HG02870 (cell line): ENCODE data around the gene CD34.
"Not testable (repeated sequence)": the region's sequence is repeated elsewhere in the genome, so short reads cannot be mapped to it uniquely, and the experiment has no call there.

ENCODE experiments used
- ATAC-seq: cut with Tn5 transposase; IDR thresholded peaks from one replicate; pipeline ENCODE4 v1.9.1; 2021; ENCODE audit warnings: mild to moderate bottlenecking, moderate library complexity; ENCODE audit not compliant: unreplicated experiment

Gene CD34

DNA sequence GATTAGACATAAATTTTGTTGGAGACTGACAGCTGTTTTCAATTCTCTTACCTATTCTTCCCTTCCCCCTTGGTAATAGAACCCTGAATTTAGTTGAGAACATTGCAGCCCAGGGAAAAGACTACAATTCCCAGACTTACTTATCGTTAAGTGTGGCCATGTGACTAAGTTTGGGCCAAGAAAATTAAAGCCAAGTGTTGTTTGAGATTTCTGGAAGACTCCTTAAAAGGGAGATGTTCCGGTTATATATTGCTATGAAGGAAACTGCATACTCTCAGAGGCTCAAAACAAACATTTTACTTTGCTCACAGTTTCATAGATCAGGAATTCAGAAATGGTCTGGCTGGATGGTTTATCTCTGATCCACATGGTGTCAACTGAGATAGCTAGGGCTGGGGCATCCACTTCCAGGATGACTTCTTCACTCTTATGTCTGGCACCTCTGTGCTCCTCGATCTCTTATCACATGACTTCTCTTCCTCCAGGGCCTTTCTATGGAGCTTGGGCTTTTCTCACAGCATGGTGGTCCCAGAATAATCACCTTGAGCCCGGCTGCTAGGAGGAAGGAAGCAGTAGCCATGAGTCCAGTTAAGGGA, 22.4 kb upstream of the CD34 start:
- no peak for ATAC-seq

DNA sequence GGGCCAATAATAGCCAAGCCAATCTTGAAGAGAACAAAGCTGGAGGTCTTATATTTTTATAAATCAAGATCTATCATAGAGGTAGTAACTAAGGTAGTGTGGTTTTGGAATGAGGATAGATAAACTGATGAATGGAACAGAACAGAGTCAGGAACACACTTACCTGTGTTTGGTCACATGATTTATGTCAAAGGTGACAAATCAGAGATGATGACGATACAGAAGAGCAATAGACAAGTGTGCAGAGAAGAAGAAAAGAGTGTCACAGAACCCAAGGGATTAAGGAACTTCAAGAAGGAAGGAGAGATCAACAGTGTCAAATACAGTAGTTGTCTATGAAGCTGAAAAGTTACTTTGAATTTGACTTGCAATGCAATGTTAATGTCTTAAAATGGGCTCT, 16.1 kb upstream of the CD34 start:
- no peak for ATAC-seq

DNA sequence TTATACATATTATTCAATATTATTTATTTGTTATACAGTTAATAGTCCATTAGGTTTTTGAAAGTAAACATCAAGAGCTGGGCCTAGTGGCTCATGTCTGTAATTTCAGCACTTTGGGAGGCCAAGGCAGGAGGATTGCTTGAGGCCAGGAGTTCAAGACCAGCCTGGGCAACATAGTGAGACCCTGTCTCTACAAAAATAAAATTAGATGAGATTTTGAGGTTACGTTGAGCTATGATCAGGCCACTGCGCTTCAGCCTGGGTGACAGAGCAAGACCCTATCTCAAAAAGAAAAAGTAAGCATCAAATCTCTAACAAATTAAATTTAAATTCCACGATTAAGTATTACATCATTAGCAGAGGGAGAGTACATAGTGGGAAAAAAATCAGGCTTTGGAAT, 15.0 kb upstream of the CD34 start:
- not testable (repeated sequence) for ATAC-seq

DNA sequence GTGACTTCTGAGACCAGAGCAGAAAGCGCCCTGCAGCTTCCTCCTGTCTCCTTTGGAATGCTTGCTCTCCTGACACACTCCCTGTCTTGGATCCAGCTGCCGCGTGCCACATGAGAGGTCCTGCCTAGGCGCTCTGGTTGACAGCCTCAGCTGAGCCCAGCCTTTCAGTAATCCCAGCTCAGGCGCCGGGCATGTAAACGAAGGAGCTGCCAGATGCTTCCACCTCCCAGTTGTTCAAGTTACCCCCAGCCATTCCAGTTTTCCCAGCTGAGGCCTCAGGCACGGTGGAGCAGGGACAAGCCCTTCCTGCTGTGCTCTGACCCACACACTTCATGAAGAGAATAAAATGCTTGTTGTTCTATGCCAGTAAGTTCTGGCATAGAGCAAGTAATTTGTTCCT, 14.3 kb upstream of the CD34 start:
- ATAC-seq, result no peak

DNA sequence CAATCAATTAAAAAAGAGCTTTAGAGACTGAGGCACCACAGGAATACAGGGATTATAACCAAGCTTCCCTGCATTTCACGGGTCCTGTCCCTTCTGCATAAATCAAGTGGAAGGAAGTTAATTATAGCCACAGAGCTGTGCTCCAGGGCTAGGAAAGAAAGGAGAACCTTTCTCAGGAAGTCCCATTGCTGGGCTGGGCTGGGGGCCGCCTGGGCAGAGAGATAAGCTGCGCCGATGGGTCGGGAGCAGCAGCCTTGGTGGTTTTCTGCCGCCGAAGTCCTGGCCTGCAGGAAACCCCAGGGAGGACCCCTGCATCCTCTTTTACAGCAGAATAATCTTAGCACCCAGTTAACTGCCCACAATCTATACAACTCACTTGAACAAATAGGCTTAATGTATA, 12.6 kb upstream of the CD34 start:
- no peak for ATAC-seq

DNA sequence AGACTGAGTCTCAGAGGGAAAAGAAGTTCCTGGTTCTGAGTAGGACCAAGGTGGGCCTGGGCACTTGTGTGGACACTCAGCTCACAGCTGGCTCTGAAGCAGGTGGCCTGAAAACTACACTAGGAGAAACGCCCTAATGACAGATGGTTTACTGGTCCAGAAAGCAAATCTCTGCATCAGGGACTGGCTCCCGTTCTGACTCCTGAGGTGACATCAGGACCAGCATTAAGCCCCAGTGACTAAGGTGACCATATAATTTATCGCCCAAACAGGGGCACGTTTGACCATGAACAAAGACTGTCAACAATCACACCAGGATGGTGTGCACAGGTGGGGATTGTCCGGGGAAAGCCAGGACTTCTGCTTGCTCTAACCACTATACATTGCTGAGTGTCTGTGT, 12.2 kb upstream of the CD34 start:
- no peak for ATAC-seq

DNA sequence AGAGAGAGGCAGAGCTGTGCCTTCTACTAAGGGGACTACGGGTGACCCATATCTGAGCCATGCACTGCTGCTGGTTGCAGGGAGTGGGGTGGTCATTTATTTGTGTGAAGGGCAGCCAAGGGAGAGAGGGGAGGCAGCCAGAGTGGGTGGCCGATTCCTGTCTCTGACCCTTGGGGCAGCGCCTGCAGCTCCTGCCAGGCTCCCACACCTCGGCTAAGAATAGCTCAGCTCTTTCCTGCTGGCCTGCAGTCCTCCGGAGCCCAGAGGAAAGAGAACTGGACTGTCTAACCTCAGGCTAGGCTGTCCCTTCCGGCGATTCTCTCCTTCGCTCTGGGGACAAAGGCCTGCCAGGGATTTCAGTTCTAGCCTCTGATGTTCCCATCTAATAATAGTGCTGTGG, 11.6 kb upstream of the CD34 start:
- ATAC-seq, result no peak

DNA sequence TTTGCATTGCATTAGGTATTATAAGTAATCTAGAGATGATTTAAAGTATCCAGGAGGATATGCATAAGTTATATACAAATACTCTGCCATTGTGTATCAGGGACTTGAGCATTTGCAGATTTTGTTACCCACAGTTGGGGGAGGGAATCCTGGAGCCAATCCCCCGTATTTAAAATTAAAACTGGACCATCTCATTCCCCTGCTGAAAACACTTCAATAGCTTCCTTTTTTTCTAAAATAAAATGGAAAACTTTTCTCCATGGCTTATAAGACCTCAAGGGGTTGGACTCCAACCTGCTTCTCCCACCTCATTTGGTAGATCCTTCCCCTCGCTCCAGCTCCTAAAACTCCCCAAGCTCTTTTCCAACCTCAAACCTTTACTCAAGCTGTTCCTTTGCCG, 10.4 kb upstream of the CD34 start:
- no peak for ATAC-seq

DNA sequence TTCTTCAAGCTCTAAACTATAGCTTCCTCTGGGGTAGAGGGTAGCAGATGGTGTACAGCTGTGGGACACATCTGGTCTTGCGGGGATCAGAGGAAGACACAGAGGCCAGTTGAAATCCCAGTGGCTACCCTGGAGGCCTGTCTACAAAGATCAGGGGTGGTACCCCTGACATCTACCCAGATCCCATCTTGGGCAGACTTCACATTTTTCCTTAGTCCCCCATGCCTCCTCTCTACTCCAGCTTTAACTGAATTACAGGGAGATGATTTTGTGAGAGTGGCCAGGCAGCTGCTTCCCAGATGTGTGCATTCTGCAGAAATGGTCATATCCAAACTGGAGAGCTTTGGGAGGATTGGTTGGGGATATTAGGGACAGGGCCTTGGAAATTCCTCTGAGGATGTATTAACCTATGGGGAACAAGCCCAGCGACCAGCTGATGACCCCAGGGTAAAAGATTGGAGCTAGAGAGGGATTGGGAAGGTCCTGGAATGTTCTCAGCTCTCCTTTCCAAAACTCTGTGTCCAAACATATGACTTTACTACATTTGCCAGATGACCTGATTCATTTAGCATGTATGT, 9.6 kb upstream of the CD34 start:
- no peak for ATAC-seq

DNA sequence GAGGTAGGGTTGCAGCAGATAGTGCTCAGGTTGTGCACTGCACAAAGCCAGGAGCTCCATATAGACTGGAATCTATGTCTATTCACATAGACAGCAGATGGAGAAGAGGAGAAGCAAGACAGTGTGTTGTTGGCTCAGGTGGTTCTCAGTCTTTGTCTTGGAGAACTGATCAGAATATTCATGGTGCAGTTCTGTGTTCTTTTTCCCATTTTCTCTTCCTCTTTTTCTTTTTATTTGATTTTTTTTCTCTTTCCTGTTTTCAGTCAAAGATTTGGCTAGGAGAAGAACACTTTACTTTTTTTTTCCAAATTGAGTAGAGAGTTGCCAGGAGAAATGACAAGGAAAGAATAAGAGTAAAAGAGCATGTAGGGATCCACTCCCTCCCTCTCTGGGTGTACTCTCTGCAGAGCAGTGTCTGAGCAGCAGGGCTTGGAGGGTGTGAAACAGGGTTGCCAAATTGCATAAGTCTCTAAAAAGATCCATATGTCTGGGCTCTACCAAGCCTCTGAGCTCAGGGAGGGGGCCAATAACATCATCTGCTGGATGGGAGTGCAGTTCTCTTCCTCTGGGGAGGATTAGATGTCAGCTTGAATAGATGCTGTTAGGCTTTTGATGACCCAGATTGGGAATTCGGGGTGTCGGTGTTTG, 8.7 kb upstream of the CD34 start:
- no peak for ATAC-seq

DNA sequence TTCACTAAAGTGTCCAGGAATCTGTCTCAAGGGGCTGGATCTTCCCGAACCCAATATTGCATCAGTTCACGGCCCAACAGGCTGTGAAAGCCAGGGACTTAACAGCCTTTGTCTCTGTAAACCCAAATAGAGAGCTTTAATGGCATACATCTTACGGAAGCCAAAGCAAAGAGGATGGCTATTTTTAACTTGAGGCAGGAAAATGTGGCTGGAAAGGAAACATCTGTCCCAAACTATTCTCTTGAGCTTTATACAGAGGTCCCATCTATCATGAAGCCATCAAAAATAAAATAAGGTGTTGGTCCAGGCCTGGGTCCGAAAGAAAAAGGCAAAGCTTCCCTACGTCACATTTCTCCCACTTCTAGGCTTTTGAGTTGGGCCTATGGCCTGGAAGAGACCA, 7.7 kb upstream of the CD34 start:
- ATAC-seq, result no peak

DNA sequence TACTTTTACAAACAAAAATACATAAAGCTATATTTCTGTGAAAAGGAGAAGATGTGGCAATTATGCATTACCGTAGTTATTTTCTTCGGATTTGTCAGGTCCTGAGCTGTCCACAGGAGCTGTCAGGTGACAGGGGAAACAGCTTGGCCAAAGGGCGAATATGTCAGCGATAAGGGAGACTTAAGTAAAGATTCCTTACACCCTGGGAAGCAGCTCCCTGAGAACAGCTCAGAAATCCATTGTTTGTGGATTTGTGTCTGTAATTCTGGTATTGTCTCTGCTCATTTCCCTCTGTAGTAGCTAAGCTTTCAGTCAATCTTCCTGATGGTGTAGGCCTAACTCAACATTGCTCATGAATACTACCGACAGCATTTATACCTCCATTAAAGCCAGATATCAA, 7.1 kb upstream of the CD34 start:
- no peak for ATAC-seq

DNA sequence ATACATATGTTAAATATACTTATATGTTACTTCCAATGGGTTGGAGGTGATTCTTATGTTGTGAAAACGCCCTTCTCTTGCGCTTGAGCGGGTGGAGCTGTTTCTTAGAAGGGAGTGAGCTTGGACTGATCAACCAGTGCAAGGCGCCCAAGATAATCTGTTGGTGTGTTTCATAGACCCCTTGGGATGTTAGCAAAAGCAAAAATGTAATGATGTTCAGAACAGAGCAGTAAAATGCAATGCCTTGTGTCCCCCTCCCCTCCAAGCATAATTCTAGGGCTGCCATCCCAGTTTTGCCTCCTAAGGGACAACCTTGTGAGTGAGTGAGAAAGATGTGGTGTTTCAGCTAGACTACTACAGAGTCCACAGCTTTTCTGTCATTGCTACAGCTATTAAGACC, 6.2 kb upstream of the CD34 start:
- ATAC-seq, result no peak

DNA sequence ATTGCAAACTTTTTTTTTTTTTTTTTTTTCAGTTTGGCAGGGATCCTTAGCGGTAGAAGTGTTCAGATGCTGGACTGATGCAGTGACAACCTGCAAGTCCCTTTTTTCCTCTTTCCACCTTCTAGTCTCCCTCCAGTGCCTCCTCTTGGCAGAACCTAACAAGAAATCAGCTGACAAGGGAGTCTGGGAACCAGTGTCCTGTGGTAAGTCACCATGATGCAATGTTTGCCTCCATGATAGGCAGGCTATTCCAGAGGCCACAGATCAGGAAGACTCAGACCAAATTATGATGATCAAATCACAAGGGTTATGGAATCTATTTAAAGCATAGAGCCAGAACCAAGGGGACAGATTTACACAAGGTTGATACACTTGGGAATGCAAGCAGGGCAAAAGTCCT, 3.0 kb upstream of the CD34 start:
- no peak for ATAC-seq

DNA sequence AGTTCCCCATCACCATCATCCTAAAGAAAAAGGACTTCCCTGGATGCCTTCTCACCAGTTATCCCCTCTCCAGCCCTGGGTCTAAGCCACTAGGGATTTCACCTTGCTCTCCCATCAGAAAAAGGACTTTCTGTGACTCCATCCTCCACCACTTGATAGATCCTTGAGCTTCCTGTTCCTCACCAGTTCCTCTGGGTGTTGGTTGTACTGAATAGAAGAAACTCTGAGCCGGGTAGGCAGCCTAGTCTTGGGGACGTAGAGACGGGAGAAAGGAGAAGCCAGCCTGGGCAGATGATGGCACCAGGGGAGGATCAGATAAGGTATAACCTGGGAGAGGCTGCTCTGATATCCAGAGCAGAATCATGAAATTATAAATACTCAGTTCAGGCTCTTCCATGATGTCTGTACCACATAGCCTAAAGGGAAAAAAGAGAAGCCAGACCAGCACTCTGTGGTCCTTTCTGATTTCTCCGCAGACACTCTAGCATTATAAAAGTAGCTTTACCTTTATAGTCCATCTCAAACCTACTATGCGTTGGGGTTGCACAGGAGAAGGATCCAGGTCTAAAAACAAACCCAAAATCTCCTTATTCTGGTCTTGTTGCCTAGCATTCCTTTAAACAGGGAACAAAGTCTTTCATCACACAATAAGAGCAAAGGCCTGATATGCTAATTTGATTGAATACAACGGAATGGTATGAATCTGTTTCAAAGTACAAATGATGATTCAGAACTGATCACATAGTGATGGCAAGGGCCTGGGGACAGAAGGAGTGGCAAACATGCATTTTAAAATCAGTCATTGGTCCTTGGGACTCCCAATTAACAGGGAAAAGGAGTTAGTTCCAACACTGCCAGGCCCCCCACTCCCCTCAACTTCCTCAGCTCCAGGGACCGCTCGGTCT, 1.2 kb upstream of the CD34 start:
- no peak for ATAC-seq

DNA sequence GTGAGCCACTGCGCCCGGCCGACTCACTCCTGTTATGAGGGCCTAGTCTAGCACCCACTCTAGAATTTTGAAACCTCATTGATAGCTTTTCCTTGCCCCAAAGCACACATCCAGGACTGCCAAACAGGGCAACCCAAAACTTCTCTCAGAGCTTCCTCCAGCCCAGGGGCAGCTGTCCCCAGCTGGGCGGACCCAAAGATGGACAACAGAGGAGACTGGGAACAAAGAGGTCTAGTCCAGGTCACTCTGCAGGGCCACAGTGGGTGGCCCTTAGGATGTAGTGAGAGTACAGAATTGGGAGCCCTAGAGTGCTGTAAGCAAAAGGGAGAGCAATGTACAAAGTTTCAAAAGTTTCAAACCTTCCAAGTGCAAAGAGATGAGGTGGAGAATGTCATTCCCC, 1.2 kb downstream of the CD34 start:
- ATAC-seq, result no peak

DNA sequence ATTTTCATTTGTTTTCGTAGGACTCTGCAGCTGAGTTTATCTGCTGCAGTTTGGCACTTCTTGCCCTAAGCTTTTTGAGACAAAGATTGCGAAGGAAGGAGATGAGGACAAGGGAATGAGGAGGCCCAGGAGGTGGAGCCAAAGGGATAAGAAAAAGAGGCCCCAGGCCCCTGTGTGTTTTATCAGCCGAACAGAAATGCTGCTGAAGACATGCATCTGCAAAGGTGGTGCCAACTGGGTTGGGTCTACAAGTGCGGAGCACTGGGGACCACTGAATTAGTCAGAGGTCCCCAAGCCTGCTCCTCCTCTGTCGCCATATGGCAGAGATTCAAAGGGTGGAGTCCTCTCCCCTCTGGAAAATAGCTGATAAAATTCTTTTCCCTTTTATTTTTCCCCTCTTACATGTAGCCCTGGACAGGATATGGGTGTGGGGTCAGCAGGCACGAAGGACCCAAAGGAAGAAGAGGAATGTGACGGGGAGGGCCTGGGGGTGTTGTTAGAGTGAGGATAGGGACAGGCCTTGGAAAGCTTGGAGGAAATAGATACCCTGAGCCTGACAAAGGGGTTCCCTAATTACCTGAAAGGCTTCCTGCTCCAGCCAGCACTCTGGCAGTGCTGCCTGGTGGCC, 2.7 kb downstream of the CD34 start:
- no peak for ATAC-seq

DNA sequence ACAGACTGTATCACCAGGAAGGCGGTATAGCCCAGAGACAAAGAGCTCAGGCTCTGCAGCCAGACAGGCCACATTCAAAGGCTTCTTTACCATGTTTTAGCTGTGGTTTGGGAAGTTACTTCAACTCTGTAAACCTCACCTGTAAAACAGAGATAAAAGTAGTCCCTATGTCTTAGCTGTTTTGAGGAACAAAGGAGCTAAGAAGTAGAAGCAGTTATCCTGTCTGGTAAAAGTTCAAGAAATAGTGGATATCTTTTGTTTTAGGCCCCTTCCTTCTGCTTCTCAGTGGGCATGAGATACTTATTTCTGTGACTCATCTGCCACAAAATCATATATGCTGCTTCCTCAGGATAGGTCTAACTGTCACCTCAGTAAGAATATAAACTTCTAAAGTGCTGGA, 6.5 kb downstream of the CD34 start:
- ATAC-seq, result no peak

DNA sequence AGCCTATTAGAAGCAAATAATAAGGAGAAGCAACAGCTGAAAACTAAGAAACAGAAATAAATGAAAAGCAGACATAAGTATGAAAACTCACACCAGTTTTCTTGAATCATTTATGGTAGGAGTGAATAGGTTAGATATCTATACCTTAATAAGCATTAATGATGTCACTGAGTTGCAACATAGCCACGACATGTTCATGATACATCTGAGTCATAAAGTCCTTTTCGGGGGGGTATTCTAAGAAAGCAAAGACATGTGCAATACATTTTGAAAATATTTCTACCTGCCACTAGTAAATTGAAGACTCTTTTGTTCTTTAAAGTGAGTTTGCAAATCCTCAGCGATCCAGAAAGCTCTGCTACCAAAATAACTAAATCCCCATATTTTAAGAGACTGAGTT, 7.2 kb downstream of the CD34 start:
- ATAC-seq, result no peak

DNA sequence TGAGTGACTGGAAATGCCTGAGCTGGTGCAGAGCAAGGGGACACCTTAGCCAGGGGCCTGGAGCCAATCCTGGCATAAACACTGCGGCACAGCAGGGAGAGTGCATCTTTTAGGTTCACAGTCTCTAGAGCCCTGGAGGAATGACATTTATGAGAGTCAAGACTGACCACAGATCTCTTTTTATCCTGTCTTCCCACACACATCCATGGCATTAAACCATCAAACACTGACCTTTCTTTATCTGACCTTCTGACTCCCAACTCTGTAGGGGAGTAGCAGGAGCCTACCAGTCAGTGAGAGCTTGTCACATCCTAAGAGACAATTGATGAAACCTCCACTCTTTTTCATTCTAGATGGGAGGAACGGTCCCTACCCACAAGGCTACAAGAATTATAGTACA, 7.9 kb downstream of the CD34 start:
- no peak for ATAC-seq

DNA sequence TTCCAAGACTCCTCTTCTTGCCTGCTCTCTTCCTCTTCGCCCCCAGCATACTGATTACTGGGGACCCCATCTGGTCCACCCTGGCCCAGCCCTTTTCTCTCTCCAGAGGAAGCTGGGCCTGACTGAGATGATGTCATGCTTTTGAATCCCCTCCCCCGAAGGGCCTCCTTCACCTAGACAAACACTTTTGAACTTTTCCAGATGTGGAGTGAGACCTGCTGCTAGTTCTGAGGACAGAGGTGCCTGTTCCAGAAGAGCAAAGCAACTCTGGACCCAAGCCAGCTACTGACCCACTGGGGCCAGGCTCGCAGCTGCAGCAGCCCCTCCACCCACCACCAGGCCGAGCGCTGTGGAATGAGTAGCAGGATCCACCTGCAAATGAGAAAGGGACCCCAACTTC, 8.4 kb downstream of the CD34 start:
- ATAC-seq, result no peak
